Astrocyte of the cerebellum (primary cell): ENCODE data around the gene FCRLA.
"Not testable (repeated sequence)": the region's sequence is repeated elsewhere in the genome, so short reads cannot be mapped to it uniquely, and the experiment has no call there.

Source experiments
- DNase-seq: peaks from one replicate; pipeline ENCODE4 v3.0.0-alpha.2; 2011; ENCODE audit warnings: low read depth
- H3K4me3 ChIP-seq: 2 replicates; pipeline ENCODE4 v1.5.1; 2011; ENCODE audit warnings: mild to moderate bottlenecking, low read depth, low read length, moderate library complexity
- in situ Hi-C: cut with HindIII; loops from 2 replicates; pipeline ENCODE4 v1.10.0; 2017; ENCODE audit warnings: low sequenced_read_pairs
- TF ChIP-seq, protein P1 (sequence below): IDR thresholded peaks from 2 replicates; pipeline ENCODE4 v1.5.1; 2012; ENCODE audit warnings: low read length, low read depth, moderate library complexity, mild to moderate bottlenecking; ENCODE audit errors: missing control alignments

The FCRLA gene, protein sequence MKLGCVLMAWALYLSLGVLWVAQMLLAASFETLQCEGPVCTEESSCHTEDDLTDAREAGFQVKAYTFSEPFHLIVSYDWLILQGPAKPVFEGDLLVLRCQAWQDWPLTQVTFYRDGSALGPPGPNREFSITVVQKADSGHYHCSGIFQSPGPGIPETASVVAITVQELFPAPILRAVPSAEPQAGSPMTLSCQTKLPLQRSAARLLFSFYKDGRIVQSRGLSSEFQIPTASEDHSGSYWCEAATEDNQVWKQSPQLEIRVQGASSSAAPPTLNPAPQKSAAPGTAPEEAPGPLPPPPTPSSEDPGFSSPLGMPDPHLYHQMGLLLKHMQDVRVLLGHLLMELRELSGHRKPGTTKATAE

GRCh38 chr1:161706482-161707347 is at the start of gene FCRLA:
TSS of gene FCRLA (plus strand) at chr1:161707229. CDS start at chr1:161707265, 36 bp downstream.
- no peak within 1 kb of the TSS for H3K4me3 ChIP-seq
- DNase-seq: peak; percentile 60
- in situ Hi-C loops: no loop called here
- TF ChIP-seq, protein P1, sequence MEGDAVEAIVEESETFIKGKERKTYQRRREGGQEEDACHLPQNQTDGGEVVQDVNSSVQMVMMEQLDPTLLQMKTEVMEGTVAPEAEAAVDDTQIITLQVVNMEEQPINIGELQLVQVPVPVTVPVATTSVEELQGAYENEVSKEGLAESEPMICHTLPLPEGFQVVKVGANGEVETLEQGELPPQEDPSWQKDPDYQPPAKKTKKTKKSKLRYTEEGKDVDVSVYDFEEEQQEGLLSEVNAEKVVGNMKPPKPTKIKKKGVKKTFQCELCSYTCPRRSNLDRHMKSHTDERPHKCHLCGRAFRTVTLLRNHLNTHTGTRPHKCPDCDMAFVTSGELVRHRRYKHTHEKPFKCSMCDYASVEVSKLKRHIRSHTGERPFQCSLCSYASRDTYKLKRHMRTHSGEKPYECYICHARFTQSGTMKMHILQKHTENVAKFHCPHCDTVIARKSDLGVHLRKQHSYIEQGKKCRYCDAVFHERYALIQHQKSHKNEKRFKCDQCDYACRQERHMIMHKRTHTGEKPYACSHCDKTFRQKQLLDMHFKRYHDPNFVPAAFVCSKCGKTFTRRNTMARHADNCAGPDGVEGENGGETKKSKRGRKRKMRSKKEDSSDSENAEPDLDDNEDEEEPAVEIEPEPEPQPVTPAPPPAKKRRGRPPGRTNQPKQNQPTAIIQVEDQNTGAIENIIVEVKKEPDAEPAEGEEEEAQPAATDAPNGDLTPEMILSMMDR: no peak

DNA sequence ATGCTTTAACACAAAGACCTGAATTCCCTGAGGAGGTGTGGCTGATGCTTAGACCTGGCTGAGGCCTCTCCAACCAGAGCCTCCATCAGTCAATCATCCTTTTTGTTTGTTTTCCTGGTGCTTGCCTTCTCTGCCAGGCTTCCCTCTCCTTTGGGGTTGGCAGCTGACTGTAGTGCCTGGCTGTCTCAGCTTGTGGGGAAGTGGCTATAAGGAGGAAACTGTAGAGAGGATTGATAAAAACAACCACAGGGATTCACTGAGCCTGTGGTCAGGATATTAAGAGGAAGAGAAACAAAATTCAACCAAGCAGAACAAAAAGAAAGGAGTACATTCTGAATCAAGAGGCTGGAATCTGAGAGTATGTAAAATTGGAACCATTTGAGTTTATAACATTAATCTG is 48.5 kb upstream of the FCRLA start:
- H3K4me3 ChIP-seq, in situ Hi-C loops, DNase-seq: not testable (repeated sequence)

DNA sequence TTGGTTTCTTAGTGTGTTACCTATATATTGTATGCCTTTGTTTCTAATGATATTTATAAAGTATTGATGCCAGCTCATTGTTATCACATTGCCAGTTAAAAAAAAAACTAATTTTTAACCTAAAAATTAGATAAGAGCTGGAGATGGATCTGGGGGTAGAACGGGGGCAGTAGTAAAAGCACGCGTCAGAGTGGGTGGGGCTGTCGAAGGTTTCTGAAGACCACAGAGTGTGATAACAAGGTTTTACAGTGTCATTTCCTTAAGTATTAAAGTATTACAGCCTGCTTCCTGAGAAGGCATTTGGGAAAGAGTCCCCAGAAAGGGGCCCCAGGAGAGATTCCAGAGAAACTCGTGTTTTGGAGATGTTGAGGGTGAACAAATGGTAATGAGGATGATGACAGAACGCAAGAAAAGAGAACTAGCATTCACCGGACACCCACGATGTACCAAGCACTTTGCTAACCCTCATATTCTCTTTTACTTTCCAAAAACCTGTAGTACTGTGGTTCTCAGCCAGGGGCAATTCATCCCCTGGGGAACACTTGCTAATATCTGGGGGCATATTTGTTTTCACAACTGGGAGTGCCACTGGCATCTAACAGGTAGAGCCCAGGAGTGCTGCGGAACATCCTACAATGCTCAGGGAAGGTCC is 45.2 kb upstream of the FCRLA start:
- not testable (repeated sequence) for DNase-seq

GRCh38 chr1:161662684-161663339 is 44.2 kb upstream of the FCRLA start, which contains the start of gene FCGR2B:
TSS of gene FCGR2B (plus strand) at chr1:161663143. CDS start at chr1:161663242, 99 bp downstream.
- DNase-seq, H3K4me3 ChIP-seq, in situ Hi-C loops: not testable (repeated sequence)

More for the DNA sequence above, 45.2 kb upstream of the FCRLA start:
- in situ Hi-C loops, H3K4me3 ChIP-seq: not testable (repeated sequence)

DNA sequence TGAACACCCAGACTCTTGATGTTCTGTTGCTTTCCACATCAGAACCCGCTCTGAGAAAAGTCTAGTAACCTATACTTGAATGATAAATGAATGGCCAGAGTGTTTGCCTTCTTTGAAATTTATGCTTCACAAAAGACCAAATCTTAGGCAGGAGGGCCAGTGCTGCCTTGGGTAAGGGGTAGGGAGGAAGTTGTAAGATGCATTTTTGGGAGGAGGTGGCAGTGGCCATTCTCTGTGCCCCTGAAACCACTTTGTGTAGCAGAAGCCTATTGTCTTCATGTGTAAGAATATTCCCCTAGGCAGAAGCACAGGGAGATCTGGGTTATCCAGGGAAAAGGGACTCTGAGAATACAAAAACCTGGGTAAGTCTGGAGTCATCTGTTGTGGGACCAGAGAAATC is 43.5 kb upstream of the FCRLA start:
- H3K4me3 ChIP-seq, in situ Hi-C loops, DNase-seq: not testable (repeated sequence)

- in situ Hi-C loops, H3K4me3 ChIP-seq, DNase-seq: not testable (repeated sequence)
These were observed 42.3 kb upstream of the FCRLA start for GRCh38 chr1:161664689-161665088.

- in situ Hi-C loops, H3K4me3 ChIP-seq, DNase-seq: not testable (repeated sequence)
These were observed 35.7 kb upstream of the FCRLA start for GRCh38 chr1:161671045-161672020.

- in situ Hi-C loops, DNase-seq, H3K4me3 ChIP-seq: not testable (repeated sequence)
These were observed 33.6 kb upstream of the FCRLA start for GRCh38 chr1:161673437-161673836.

GRCh38 chr1:161674447-161674846 is 32.6 kb upstream of the FCRLA start:
- DNase-seq, in situ Hi-C loops: not testable (repeated sequence)

GRCh38 chr1:161674908-161675307 is 32.1 kb upstream of the FCRLA start:
- DNase-seq, in situ Hi-C loops, H3K4me3 ChIP-seq: not testable (repeated sequence)

More at GRCh38 chr1:161674447-161674846, 32.6 kb upstream of the FCRLA start:
- H3K4me3 ChIP-seq: not testable (repeated sequence)
